ENCODE measurements around the gene IL36G.

DNA sequence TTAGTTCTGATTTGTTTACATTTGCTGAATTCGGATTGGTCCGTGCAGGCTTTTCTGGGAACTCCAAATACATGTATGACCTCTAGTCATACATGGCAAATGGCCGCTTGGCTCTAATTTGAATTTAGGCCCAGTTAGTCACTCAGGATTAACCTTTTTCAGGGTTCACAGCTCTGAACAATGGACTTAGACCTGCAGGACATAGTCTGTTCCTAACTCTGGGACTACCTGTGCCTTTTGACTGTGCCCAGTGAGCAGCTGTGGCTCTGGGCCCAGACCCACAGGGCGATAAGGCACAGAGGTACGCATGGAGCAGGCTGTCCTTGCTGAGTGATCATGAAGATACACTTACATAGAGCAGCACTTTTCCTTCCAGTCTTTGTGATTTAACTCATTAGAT, 38.4 kb upstream of the IL36G start:
- TF ChIP-seq, protein P1, sequence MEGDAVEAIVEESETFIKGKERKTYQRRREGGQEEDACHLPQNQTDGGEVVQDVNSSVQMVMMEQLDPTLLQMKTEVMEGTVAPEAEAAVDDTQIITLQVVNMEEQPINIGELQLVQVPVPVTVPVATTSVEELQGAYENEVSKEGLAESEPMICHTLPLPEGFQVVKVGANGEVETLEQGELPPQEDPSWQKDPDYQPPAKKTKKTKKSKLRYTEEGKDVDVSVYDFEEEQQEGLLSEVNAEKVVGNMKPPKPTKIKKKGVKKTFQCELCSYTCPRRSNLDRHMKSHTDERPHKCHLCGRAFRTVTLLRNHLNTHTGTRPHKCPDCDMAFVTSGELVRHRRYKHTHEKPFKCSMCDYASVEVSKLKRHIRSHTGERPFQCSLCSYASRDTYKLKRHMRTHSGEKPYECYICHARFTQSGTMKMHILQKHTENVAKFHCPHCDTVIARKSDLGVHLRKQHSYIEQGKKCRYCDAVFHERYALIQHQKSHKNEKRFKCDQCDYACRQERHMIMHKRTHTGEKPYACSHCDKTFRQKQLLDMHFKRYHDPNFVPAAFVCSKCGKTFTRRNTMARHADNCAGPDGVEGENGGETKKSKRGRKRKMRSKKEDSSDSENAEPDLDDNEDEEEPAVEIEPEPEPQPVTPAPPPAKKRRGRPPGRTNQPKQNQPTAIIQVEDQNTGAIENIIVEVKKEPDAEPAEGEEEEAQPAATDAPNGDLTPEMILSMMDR (IDR thresholded peaks at IDR 0.05; ENCODE audit: low read length): no peak
- no peak for TF ChIP-seq EZH2 (optimal IDR thresholded peaks at IDR 0.05; ENCODE audit: low read depth, low read length)
- TF ChIP-seq EZH2phosphoT487 (IDR thresholded peaks at IDR 0.05; ENCODE audit: low read length): no peak
